SK-N-DZ (cell line): ENCODE data around the gene TM9SF3.
A peak's percentile ranks its signal among the peaks of the same experiment; 100 is the strongest.
"Not testable (repeated sequence)": the region's sequence is repeated elsewhere in the genome, so short reads cannot be mapped to it uniquely, and the experiment has no call there.

Source experiments
- DNase-seq: peaks from one replicate; pipeline ENCODE4 v3.0.0-alpha.2; 2015; ENCODE audit warnings: low spot score

TM9SF3 gene

DNA sequence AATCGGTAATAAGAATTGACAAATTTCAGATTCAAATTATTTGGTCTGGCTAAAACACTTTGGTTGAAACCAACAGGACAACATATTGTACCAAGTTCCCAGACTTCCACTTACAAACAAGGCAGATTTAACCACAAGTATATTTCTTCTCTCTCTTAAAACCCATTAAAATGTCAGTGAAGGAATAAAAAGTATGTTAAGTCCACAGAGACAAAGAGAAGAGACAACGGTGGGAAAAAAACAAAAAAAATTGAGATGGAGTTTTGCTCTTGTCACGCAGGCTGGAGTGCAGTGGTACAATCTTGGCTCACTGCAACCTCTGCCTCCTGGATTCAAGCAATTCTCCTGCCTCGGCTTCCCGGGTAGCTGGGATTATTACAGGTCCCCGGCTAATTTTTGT, 16.3 kb downstream of the TM9SF3 start:
- no peak for DNase-seq

DNA sequence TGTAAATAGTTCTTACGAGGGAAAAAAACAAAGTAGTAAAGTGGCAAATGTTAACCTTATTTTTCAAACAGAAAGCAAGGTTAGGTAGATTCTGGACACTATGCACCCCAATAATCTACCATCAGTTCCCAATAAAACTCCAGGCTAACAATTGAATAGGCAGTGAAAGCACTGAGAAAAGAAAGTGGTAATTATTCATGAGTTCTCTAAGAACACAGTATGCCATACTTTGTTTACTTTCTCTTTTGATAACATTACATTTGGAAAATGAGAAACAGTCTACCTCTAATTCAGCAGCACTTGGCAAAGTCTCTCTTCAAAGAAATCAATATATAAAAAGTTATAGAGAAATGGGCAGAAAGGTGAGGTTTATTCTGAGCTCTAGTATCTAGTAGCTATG, 18.4 kb downstream of the TM9SF3 start:
- no peak for DNase-seq

DNA sequence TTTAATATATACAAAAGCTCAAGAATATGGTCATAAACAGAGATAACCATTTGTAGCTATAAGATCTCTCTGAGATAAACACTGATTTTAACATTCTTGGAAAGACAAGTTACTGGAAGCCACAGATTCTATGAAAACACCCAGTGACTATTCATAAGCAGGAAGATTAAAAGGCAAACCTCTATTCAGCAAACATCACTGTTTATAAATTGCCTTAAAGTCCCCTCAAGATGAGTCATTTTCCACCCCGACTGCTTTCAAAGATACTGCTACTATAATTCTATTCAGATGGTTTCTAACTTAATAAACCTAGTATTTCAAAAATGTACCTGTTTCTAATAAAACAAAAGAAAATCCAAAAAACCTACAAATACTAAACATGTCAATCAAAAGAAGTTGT, 21.0 kb downstream of the TM9SF3 start:
- DNase-seq: no peak

DNA sequence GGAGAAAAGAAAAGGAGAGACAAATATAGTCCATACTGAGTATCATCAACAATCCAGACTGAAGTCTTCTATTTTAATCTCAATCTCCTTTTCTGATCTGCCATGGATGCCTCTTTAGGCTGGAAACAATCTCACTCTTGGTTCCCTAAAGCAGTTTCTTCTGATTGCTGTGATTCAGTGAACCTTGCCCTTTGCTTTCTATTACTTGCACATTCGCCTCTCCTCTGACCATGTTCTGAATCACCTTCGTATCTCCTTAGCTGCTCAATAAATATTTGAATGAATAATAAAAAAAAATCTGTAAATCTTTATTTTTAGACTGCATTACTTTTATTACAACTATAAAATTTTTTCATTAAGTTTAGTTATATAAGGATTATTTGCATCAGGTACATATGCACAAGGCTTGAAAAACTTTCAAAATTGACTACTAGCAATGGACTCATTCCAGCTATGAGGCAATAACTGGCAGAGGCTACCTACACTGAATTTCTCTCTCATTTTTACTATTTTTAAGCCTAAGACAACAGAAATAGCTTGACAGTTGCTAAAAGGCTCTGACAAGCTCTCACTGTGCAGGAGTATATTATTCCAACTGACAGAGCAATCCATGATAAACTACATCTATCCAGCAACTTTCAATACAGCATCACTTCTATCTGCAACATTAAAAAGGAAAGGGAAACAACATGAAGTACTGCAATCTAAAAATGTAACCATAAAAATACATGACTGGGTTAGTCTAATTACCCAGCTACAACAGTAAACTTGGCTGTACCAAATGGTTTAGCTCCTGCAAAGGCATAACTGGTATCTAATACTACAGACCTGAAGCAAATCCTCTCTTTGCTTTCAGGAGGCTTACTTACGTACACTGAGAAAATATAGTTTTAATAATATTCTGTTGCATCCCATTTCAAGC, 25.6 kb downstream of the TM9SF3 start:
- DNase-seq: no peak

DNA sequence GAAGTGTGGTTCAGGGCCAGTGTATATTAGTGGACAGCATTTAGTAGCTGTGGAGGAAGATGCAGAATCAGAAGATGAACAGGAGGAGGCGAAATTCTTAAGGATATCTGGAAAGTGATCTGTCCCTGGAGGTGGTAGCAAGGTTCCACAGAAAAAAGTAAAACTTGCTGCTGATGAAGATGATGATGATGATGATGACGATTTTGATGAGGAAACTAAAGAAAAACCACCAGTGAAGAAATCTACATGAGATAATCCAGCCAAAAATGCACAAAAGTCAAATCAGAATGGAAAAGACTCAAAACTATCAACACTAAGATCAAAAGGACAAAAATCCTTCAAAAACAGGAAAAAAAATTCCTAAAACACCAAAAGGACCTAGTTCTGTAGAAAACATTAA, 26.3 kb downstream of the TM9SF3 start:
- no peak for DNase-seq

DNA sequence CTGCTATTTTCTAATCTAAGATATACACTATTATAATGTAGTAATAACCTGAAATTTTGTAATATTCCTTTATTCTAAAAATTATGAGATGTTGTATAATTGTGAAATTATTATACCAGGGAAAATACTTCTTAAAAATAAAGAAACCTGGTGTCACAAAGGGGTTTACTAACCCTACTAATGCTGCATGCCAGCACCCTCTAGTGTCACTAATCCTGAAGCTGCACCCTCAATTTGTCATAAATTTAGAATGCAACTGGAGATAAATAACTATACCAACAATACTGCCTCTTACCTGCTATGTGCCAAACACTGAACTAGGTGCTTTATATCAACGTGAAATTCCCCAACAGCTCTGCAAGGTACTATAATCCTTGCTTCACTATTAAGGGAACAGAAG, 30.8 kb downstream of the TM9SF3 start:
- peak; percentile 4 for DNase-seq

DNA sequence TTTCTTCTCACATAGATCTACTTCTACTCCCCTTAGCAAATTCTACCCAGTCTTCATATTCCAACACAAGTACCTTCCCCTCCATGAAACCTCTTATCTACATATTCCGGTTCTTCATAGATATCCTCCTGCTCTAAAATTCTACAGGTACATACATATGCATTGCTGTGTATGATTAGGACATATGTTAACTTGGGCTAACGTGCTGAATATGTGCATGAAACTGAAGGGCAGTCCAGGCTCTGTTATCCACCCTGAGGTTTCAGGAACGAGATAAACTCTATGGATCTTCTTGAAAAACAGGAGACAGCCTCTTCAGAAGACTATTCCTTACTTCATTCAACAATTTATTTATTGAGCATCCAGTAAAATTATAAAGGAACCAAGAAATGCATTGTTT, 31.5 kb downstream of the TM9SF3 start:
- no peak for DNase-seq

DNA sequence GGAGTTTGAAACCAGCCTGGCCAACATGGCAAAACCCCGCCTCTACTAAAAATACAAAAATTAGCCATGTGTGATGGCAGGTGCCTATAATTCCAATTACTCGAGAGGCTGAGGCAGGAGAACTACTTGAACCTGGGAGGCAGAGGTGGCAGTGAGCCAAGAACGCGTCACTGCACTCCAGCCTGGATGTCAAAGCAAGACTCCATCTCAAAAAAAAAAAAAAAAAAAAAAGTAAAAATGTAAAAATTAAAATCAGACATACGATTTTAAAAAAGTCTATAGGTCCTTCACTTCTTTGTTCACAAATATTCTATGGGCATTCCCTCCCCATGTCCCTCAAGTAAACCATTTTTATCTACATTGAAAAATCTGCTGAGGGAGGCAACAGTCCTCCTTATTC, 38.2 kb downstream of the TM9SF3 start:
- no peak for DNase-seq

DNA sequence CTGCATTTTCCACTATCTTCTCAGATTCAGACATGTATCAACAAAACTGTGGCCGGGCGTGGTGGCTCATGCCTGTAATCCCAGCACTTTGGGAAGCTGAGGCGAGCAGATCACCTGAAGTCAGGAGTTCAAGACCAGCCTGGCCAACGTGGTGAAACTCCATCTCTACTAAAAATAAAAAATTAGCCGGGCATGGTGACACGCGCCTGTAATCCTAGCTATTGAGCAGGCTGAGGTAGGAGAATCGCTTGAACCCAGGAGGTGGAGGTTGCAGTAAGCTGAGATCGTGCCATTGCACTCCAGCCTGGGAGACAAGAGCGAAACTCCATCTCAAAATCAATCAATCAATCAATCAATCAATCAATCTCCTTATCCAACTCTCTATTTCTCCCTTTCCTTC, 41.3 kb downstream of the TM9SF3 start:
- DNase-seq: not testable (repeated sequence)

DNA sequence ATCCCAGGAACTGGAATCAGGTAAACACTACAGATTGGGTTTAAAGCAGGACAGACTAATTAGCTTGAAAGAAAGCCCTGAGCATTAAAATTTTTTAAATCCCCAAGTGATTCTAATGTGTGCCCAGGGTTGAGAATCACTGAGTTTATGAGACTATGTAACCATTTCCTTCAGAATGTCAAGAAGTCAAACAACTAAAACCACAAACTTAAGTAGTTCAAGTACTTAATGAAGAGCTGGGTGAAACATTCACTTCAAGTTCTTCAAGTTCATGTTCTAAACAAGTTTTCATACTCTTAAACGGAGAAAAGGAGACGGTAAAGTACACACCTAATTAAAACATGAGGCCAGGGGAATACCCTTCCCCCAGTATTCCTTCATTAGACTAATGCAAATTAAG, 44.9 kb downstream of the TM9SF3 start:
- DNase-seq: no peak

DNA sequence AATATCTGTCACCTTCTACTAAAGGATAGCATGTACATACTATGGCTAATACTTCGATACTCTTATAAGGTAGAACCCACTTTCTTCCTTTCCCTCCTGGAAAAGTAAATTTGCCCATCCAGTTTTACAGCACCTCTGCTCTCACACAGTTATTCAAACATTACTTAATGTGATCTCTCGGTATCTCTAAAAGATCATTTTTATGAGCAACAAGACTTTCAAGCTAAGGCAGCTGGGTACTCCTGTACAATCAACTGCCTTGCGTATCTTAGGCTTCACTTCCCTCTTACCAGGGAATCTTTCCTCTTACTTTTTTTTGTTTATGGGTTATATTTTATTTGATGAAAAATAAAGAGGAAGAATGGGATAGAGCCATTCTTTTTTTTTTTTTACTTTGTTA, 46.6 kb downstream of the TM9SF3 start:
- no peak for DNase-seq

DNA sequence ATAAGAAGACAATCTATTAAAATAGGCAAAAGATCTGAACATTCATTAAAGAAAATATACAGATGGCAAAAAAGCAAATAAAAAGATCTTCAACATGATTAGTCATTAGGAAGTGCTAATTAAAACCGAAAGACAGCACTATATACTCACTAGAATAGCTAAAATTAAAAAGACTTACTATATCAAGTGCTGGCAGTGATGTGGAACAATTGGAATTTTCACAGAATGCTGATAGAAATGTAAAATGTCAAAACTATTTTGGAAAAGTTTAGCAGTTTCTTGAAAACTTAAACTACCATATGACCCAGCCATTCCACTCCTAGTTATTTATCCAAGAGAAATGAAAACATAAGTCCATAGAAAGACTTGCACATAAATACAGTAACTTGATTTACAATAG, 48.1 kb downstream of the TM9SF3 start:
- no peak for DNase-seq

DNA sequence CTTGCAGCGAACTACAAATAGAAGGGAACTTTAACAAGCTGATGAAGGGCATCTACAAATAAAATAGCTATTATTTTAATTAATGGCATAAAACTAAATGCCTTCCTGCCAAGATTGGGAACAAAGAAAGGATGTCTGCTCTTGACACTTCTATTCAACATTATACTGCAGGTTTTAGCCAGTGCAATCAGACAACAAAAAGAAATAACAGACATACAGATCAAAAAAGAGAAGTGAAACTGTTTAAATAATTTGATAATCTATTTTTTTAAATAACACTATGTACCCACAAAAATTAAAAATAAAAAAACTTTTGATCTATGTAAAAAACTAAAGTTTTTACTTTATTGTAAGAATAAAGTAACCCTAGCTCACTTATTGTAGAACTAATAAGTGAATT, 50.7 kb downstream of the TM9SF3 start:
- no peak for DNase-seq

DNA sequence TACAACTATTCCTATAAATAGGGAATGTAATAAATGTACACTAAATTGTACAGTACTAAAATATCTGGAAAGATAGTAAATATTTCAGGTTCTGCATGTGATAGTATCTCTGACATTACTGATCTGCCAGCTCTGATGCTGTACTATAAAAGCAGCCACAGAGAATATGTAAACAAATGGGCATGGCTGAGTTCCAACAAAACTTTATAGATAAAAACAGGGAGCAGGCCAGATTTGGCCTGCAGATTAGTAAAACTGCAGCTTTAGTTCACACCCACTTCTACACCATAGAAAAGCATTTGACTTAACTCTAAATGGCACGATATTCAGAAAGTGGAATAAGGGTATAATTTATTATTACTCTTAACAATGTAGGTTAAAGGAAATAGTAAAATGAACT, 54.3 kb downstream of the TM9SF3 start:
- DNase-seq: no peak

DNA sequence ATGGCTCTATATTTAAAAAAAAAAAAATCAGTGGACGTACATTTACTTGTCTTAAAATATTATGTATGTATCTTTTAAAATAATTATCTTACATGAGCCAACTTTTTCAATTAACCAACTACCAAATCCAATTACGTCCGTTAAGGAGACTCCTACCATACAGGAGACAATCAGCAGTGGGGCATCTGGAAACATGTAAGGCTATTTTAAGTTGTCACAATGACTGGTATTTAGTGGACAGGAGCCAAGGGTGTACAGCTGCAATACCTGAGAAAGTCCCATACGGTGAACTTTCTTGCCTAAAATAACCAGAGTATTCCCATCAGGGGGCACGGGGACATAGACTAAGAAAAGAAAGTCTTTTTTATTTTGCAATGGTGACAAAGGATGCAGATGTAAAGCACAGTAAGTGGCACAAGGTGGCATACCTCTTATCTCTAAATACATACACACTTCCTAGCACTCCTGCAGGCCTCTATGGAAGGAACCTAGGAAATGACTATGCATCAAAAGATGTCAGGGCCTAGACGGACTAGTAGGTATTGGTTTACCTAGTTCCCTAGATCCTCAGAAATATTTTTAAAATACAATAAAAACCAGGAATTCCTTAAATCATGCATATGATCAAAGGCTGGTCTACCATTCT, 57.1 kb downstream of the TM9SF3 start:
- peak; percentile 29 for DNase-seq

DNA sequence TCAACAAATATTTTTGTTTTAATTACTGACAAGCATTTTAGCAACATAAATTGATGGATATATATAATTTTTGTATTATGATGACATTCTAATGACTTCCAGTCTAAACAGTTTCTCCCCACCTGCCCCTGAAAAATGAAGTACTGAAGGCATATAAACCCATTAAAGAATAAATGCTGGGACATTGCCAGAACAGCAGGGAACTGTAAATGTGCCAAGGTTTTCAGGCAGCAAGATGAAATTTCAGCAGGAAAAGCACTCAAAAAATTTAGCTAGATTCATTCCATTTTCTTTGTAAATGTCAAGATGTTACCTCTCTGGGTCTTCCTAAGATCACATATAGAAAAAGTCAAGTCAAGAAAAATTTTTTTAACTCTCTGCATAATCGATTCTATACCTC, 62.1 kb downstream of the TM9SF3 start:
- no peak for DNase-seq

DNA sequence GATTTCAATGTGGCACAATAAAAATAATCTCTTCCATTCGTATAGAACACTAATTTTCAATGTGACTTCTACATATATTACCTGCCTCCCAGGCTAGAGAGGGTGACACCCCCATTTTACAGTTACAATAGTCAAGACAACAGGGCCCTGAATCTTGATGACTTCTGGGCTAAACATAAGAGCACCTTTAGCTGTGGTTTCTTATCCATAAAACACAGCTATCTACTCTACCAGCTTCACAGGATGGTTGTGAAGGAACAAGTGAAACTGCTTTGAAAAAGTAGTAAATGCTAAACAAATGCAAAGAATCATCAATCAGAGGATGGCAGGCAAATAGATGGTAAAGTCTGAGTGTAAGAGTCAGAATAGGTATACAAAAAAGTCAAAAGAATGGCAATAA, 69.5 kb downstream of the TM9SF3 start:
- DNase-seq: no peak

DNA sequence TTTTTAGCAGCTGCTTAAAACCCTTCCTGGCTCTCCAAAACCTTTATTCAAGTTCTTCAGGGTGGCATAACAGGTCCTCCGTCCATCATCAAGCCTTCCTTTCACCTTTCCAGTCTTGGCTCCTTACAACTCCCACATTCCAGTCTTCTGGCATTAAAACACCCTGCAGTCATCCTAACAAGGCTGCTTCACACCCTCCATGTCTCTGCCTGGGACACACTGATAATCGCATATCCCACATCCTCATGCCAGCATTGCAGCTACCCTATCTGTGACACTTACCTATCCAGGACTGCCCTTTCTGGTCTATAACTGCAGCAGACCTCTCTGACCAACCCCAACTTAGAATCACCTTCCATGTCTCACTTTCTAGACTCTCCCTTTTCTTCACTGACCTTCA, 70.5 kb downstream of the TM9SF3 start:
- DNase-seq: no peak

DNA sequence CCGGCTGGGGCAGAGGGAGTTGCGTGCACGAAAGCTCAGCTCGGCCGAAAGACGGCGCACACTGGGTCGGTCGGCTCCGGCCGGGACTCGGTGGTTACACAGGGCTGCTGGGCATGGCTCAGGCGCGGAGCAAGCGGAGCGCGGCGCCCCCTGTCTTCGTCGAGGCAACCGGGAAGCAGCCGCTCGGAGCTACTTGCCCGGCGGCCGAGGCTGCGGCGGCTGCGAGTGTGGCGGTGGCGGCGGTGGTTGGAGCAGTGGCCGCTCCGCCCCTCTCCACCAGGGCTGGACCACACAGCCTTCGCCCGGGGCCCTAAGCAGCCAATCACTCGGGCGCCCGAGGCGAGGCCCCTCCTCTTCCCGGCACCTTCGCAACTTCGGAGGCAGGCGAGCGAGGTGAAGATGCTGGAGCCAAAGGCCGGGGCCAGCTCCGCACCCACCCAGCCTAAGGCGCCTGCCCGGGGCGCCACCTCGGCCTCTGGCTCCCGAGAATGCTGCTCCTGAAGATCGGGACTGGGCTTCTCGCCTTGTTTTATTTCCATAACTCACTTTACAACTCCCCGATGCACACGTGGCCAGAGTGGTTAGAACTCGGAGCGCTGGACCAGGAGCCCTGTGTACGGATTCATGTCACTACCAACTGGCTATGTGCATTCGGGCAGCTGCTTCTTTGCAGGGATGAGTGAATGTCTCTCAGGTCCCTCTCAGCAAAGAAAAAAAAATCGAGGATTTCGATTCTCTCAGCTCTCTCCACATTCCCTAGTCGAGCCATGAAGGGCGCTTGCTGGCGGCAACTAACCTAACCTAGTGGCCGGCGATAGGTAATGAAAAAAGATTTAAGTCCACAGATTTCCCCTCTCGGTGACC, 72.9 kb downstream of the TM9SF3 start, which contains the start of gene TLL2:
TSS of gene TLL2 (minus strand) at position 229 of the 864 bp plus-strand sequence. CDS start 241 bp downstream, outside the sequence.
- DNase-seq: peak; percentile 91

DNA sequence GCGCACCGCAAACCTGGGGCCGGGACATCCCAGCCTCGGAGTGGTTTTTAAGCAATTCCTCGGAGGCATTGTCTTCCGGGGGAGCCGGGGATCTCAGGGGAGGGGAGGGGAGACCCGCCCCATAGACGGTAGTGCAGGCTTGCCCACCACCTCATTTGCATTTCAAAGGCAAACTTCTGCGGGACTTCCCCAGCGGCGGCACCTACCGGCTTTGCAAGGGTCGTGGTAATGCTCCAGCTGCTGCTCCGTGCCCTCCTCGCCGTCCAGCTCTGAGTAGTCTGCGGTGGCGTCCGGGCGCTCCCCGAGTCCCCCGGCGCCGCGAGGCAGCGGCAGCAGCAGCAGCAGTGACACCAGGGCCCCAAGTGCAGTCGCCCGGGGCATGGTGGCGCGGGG, 73.5 kb downstream of the TM9SF3 start:
- no peak for DNase-seq

DNA sequence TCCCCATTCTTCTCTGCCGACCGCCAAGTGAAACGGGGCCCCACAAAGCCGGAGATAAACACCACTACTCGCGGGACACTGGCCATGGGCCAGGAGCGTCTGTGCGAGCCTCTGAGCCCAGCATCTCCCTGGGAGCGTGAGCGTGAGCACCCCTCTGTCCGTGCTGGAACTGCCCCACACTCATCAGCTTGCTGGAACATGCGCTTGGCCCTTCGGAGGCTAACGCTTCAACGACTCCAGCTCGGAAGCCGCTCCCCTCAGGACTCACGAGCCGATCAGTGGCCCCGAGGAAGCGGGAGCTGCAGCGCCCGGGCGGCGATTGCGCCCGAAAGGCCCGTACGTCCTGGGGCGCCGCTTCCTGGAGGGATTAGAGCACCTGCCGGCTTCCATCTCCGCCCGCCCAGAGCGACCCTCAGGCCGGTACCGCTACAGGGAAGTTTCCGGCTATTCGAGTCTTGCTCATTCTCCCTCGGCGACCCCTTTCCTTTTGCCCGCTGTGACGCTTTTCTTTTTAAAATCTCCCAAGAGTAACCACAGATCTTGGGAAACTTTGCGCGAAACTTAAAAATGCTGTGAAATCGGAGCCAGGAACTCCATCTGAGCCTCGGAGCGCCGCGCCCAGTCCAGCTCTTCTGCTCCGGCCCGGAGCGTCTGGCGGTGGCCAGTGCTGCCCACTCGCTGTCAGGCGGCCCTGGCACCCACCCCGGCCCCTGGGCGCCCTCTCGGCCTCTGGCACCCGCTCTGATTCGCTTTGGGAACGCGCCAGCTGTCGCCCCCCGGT, 74.1 kb downstream of the TM9SF3 start:
- no peak for DNase-seq
